A549 (cell line): ENCODE data around the gene CNTN5. TPM values are rescaled to one million over a fixed set of nuclear protein-coding genes. Genes with fewer than 3 reads are reported as not detected.

Experiments
- ATAC-seq, 2 experiments: fragments of 200-7000 bp in 1 of 2; fragments of >200 bp in 1 of 2; cut with Nextera tagmentation in 1 of 2; cut with Tn5 transposase in 1 of 2; 3 replicates each; pipeline versions ENCODE4 v1.8.0 to v1.9.1; 2018 to 2020; ENCODE audit warnings: mild to moderate bottlenecking in 1 of 2, moderate library complexity in 1 of 2
- CTCF ChIA-PET: fragments of 300-600 bp; sonication (Branson Sonifier 250); formaldehyde crosslinking; extraction: SDS; loops from one replicate; lab custom pipeline; 2021; ENCODE audit warnings: antibody characterized with exemption, inconsistent platforms; lab: Yijun Ruan, JAX
- POLR2A ChIA-PET: fragments of 350-600 bp; formaldehyde crosslinking; extraction: SDS; loops from one replicate; lab custom pipeline; 2021; ENCODE audit warnings: antibody characterized with exemption, inconsistent platforms; lab: Yijun Ruan, JAX
- DNase-seq, 2 experiments: peaks; one replicate each; pipeline versions ENCODE4 v3.0.0 to v3.0.0-alpha.2; 2011 to 2016; ENCODE audit warnings: low read depth in 1 of 2, low spot score in 1 of 2
- FAIRE-seq: peaks from 2 replicates; lab custom pipeline; 2011; peaks lifted over from hg19 to GRCh38; lab: Jason Lieb, UNC
- H3K27ac ChIP-seq, 2 experiments: fragments of >200 bp; sonication (Bioruptor Twin); formaldehyde crosslinking; 3 replicates each; pipeline ENCODE4 v1.5.1; 2016 to 2017
- H3K4me1 ChIP-seq: fragments of >200 bp; sonication (Bioruptor Twin); formaldehyde crosslinking; 3 replicates; pipeline ENCODE4 v1.6.1; 2016
- H3K4me2 ChIP-seq: fragments of >200 bp; sonication (Bioruptor Twin); formaldehyde crosslinking; 3 replicates; pipeline ENCODE4 v1.6.1; 2016
- H3K4me3 ChIP-seq: fragments of >200 bp; sonication (Bioruptor Twin); formaldehyde crosslinking; 3 replicates; pipeline ENCODE4 v1.5.1; 2016
- H3K9me3 ChIP-seq: fragments of >200 bp; sonication (Bioruptor Twin); formaldehyde crosslinking; 3 replicates; pipeline ENCODE4 v1.6.1; 2016
- BHLHE40 ChIP-seq: IDR thresholded peaks from 2 replicates; pipeline ENCODE4 v1.6.1; 2012; ENCODE audit warnings: low read depth, low read length, inconsistent platforms
- CBX2 ChIP-seq: fragments of 200-600 bp; sonication (generic); IDR thresholded peaks from 2 replicates; pipeline ENCODE4 v1.6.1; 2016; ENCODE audit warnings: low read depth, mild to moderate bottlenecking, borderline replicate concordance
- EHMT2 ChIP-seq: fragments of 200-600 bp; sonication (generic); IDR thresholded peaks from 2 replicates; pipeline ENCODE4 v1.6.1; 2016; ENCODE audit warnings: antibody characterized with exemption, low read depth, mild to moderate bottlenecking, moderate library complexity
- ESRRA ChIP-seq: fragments of 150-350 bp; IDR thresholded peaks from 2 replicates; pipeline ENCODE4 v1.6.1; 2014; ENCODE audit warnings: mild to moderate bottlenecking, low read length, borderline replicate concordance
- FOSB ChIP-seq: fragments of 250-450 bp; sonication (Bioruptor Pico); IDR thresholded peaks from 2 replicates; pipeline ENCODE4 v1.5.0; 2020; ENCODE audit warnings: mild to moderate bottlenecking, moderate library complexity
- GATA3 ChIP-seq: IDR thresholded peaks from 2 replicates; pipeline ENCODE4 v1.6.1; 2012; ENCODE audit warnings: borderline replicate concordance
- HDAC2 ChIP-seq: fragments of 200-600 bp; sonication (generic); IDR thresholded peaks from 2 replicates; pipeline ENCODE4 v1.6.1; 2016
- HOXA7 ChIP-seq: fragments of 250-450 bp; sonication (Bioruptor Pico); IDR thresholded peaks from 2 replicates; pipeline ENCODE4 v1.5.0; 2020; ENCODE audit warnings: mild to moderate bottlenecking, moderate library complexity
- JUN ChIP-seq, 2 experiments: fragments of >200 bp; sonication (Bioruptor Twin); formaldehyde crosslinking; IDR thresholded peaks; 2 replicates in 1 of 2; 3 replicates in 1 of 2; pipeline ENCODE4 v1.6.1; 2016 to 2017
- JUNB ChIP-seq: fragments of >200 bp; sonication (Bioruptor Twin); formaldehyde crosslinking; IDR thresholded peaks from 2 replicates; pipeline ENCODE4 v1.6.1; 2016
- KDM1A ChIP-seq: fragments of 200-600 bp; sonication (generic); IDR thresholded peaks from 2 replicates; pipeline ENCODE4 v1.6.1; 2016; ENCODE audit warnings: low read depth, mild to moderate bottlenecking
- KDM5A ChIP-seq: fragments of 200-600 bp; sonication (generic); IDR thresholded peaks from 2 replicates; pipeline ENCODE4 v1.6.1; 2016; ENCODE audit warnings: antibody characterized with exemption, mild to moderate bottlenecking
- MAFK ChIP-seq: fragments of 450-650 bp; IDR thresholded peaks from 2 replicates; pipeline ENCODE4 v1.6.1; 2014; ENCODE audit not compliant: partially characterized antibody
- MAZ ChIP-seq: fragments of 150-350 bp; IDR thresholded peaks from 2 replicates; pipeline ENCODE4 v1.6.1; 2014; ENCODE audit warnings: antibody characterized with exemption, low read depth, low read length, borderline replicate concordance
- MYC ChIP-seq: IDR thresholded peaks from 2 replicates; pipeline ENCODE4 v1.6.1; 2012; ENCODE audit warnings: mild to moderate bottlenecking, inconsistent platforms, low read length, improper control_type of control experiment, borderline replicate concordance
- PHF8 ChIP-seq: fragments of 200-600 bp; sonication (generic); IDR thresholded peaks from 2 replicates; pipeline ENCODE4 v1.6.1; 2016; ENCODE audit warnings: low read depth, mild to moderate bottlenecking, antibody characterized with exemption, moderate library complexity, borderline replicate concordance
- POLR2A ChIP-seq: IDR thresholded peaks from 2 replicates; pipeline ENCODE4 v1.6.1; 2012; ENCODE audit warnings: mild to moderate bottlenecking, low read length
- RFX5 ChIP-seq: fragments of 450-650 bp; IDR thresholded peaks from 2 replicates; pipeline ENCODE4 v1.7.1; 2014; ENCODE audit warnings: antibody characterized with exemption, mild to moderate bottlenecking, moderate library complexity
- RNF2 ChIP-seq: fragments of 200-600 bp; sonication (generic); IDR thresholded peaks from 2 replicates; pipeline ENCODE4 v1.6.1; 2016; ENCODE audit warnings: low read depth, mild to moderate bottlenecking, antibody characterized with exemption, moderate library complexity, borderline replicate concordance
- SMC3 ChIP-seq: fragments of >200 bp; sonication (Bioruptor Twin); formaldehyde crosslinking; IDR thresholded peaks from 3 replicates; pipeline ENCODE4 v1.6.1; 2018; ENCODE audit warnings: inconsistent platforms
- TFCP2L1 ChIP-seq: fragments of 250-450 bp; sonication (Bioruptor Pico); IDR thresholded peaks from 2 replicates; pipeline ENCODE4 v1.5.0; 2021; ENCODE audit warnings: mild to moderate bottlenecking
- ZC3H11A ChIP-seq: fragments of 450-650 bp; IDR thresholded peaks from 2 replicates; pipeline ENCODE4 v1.6.1; 2014; ENCODE audit warnings: antibody characterized with exemption, mild to moderate bottlenecking
- ZFP36 ChIP-seq: fragments of 450-650 bp; IDR thresholded peaks from 2 replicates; pipeline ENCODE4 v1.6.1; 2014; ENCODE audit warnings: borderline replicate concordance; ENCODE audit not compliant: partially characterized antibody
- WGBS: methylation state at CpG from one replicate; pipeline ENCODE4 v1.1.6; 2017; ENCODE audit errors: missing lambda C conversion rate; 5-methylcytosine and 5-hydroxymethylcytosine counted together
- polyA plus RNA-seq, 4 experiments: library from polyadenylated mRNA; depleted of rRNA in 3 of 4; stranded (reverse); fragments of >200 nt; fragmentation: RNase III in 1 of 4; extraction: RNeasy Plus Mini Kit Qiagen cat#74134 plus additional on column Dnase treatment in 1 of 4; gene quantifications; 2 replicates in 3 of 4; 3 replicates in 1 of 4; pipeline ENCODE4 v1.2.3, GENCODE V29; 2011 to 2017
- TF ChIP-seq, protein P1 (sequence below): fragments of >200 bp; sonication (Bioruptor Twin); formaldehyde crosslinking; IDR thresholded peaks from 2 replicates; pipeline ENCODE4 v1.6.1; 2016
- TF ChIP-seq, protein P2 (sequence below): fragments of 250-450 bp; sonication (Bioruptor Pico); IDR thresholded peaks from 2 replicates; pipeline ENCODE4 v1.5.0; 2021; ENCODE audit warnings: mild to moderate bottlenecking, moderate library complexity, borderline replicate concordance
- TF ChIP-seq, protein P3 (sequence below): fragments of 450-650 bp; IDR thresholded peaks from 2 replicates; pipeline ENCODE4 v1.6.1; 2014; ENCODE audit warnings: antibody characterized with exemption
- TF ChIP-seq, protein P4 (sequence below): fragments of 200-600 bp; sonication (generic); IDR thresholded peaks from 2 replicates; pipeline ENCODE4 v1.6.1; 2016; ENCODE audit warnings: antibody characterized with exemption, mild to moderate bottlenecking, moderate library complexity
- TF ChIP-seq, protein P5 (sequence below): IDR thresholded peaks from 2 replicates; pipeline ENCODE4 v1.6.1; 2012
- TF ChIP-seq, protein P6 (sequence below): IDR thresholded peaks from 2 replicates; pipeline ENCODE4 v1.6.1; 2012

CNTN5 gene
- polyA plus RNA-seq, 2 of the 4 experiments (the other 2 are of a cell fraction), result 0.08 TPM; not detected in 1

DNA sequence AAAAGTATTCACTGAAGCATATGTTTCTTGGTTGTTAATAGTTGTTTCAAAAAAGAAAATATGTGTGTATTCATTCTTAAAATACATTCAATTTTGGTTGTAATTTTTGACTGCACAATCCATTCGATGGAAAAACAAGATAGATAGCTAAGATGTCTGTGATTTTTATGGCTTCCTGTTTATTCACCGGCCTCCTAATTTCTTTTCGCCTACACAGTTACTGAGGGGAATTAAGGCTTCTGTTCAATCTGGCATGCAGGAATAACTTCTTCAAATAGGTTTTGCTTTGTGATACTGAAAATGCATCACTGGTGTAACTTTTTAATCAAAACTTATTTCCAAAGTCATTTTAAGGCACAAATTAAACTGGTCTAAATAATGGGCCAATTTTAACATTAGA, 1375.5 kb downstream of the CNTN5 start:
- no peak for FAIRE-seq
- CTCF ChIA-PET, result no interaction called here

DNA sequence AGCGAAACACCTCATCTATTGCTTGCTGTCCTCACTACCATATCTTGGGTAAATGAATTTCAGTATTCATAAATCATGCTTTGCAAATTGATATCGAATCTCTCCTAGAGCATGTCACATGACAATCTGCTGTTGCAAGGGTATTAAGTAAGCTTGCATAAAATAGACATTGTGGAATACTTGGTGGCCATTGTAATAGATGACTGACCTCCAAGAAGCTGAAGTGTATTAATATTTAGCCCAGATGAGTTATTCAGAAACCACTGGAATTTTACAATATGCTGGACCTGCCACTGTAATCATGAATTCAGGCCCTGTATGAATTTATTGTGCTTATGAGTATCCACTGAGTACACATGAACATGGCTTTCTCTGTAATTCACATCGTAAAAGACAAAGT, 1376.7 kb downstream of the CNTN5 start:
- Histone ChIP-seq H3K4me3 (no peak overlapping the region), H3K4me1 (no peaks in the 10 kb centered on the region), H3K9me3 (no peaks in the 10 kb centered on the region), H3K27ac (no peak overlapping the region), H3K4me2 (no peak overlapping the region)
- WGBS, result 19% methylated on average over 3 of the region's 3 CpGs
- POLR2A ChIA-PET, result no interaction called here
- TF ChIP-seq, protein P1, sequence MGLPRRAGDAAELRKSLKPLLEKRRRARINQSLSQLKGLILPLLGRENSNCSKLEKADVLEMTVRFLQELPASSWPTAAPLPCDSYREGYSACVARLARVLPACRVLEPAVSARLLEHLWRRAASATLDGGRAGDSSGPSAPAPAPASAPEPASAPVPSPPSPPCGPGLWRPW, result no peak
- no peak for TF ChIP-seq EHMT2
- TF ChIP-seq MAFK, result no peak
- TF ChIP-seq JUNB, result no peak
- TF ChIP-seq TFCP2L1 (CRISPR knock-in tag), result no peak
- TF ChIP-seq PHF8, result no peak
- TF ChIP-seq, protein P2, sequence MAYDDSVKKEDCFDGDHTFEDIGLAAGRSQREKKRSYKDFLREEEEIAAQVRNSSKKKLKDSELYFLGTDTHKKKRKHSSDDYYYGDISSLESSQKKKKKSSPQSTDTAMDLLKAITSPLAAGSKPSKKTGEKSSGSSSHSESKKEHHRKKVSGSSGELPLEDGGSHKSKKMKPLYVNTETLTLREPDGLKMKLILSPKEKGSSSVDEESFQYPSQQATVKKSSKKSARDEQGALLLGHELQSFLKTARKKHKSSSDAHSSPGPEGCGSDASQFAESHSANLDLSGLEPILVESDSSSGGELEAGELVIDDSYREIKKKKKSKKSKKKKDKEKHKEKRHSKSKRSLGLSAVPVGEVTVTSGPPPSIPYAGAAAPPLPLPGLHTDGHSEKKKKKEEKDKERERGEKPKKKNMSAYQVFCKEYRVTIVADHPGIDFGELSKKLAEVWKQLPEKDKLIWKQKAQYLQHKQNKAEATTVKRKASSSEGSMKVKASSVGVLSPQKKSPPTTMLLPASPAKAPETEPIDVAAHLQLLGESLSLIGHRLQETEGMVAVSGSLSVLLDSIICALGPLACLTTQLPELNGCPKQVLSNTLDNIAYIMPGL (CRISPR knock-in tag), result no peak
- TF ChIP-seq, protein P3, sequence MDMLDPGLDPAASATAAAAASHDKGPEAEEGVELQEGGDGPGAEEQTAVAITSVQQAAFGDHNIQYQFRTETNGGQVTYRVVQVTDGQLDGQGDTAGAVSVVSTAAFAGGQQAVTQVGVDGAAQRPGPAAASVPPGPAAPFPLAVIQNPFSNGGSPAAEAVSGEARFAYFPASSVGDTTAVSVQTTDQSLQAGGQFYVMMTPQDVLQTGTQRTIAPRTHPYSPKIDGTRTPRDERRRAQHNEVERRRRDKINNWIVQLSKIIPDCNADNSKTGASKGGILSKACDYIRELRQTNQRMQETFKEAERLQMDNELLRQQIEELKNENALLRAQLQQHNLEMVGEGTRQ, result no peak
- TF ChIP-seq RFX5, result no peak
- no peak for TF ChIP-seq JUN (IDR thresholded peaks at IDR 0.05)
- no peak for TF ChIP-seq POLR2A
- no peak for TF ChIP-seq MYC
- no peak for TF ChIP-seq ZC3H11A
- TF ChIP-seq ESRRA, result no peak
- ATAC-seq, result no peak
- FAIRE-seq, result no peak
- CTCF ChIA-PET, result no interaction called here
- DNase-seq, result no peak

More for the DNA sequence above, 1375.5 kb downstream of the CNTN5 start:
- no peak for ATAC-seq
- POLR2A ChIA-PET, result no interaction called here
- 45% methylated on average over 3 of the region's 3 CpGs for WGBS
- no peak for DNase-seq
- H3K4me1 ChIP-seq, result no peaks in the 10 kb centered on the region
- no peak overlapping the region for H3K4me3 ChIP-seq
- TF ChIP-seq SMC3 (no peak), KDM1A (no peak)
- TF ChIP-seq, protein P4, sequence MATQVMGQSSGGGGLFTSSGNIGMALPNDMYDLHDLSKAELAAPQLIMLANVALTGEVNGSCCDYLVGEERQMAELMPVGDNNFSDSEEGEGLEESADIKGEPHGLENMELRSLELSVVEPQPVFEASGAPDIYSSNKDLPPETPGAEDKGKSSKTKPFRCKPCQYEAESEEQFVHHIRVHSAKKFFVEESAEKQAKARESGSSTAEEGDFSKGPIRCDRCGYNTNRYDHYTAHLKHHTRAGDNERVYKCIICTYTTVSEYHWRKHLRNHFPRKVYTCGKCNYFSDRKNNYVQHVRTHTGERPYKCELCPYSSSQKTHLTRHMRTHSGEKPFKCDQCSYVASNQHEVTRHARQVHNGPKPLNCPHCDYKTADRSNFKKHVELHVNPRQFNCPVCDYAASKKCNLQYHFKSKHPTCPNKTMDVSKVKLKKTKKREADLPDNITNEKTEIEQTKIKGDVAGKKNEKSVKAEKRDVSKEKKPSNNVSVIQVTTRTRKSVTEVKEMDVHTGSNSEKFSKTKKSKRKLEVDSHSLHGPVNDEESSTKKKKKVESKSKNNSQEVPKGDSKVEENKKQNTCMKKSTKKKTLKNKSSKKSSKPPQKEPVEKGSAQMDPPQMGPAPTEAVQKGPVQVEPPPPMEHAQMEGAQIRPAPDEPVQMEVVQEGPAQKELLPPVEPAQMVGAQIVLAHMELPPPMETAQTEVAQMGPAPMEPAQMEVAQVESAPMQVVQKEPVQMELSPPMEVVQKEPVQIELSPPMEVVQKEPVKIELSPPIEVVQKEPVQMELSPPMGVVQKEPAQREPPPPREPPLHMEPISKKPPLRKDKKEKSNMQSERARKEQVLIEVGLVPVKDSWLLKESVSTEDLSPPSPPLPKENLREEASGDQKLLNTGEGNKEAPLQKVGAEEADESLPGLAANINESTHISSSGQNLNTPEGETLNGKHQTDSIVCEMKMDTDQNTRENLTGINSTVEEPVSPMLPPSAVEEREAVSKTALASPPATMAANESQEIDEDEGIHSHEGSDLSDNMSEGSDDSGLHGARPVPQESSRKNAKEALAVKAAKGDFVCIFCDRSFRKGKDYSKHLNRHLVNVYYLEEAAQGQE, result no peak
- no peaks in the 10 kb centered on the region for H3K9me3 ChIP-seq
- no peak overlapping the region for H3K4me2 ChIP-seq
- H3K27ac ChIP-seq, result no peak overlapping the region

DNA sequence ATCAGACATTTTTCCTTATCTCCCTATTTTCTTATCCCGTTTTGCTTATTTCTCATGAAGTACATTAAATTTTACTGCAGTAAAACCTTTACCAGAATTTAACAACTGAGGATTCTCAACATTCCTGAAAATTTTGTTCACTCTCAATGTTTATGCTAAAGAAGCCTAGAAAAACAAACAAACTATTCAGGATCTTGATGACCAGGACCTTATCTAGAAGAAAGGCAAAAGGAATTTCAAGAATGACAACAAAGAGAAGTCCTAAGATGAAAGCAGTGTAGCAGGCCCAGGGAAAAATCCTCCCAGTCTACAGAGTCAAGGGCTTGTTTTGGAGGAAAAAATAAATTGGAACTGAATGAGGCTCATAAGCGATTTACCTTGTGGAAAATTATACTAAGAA, 1383.1 kb downstream of the CNTN5 start:
- ChIA-PET POLR2A (no interaction called here), CTCF (no interaction called here)
- ATAC-seq (no peak), DNase-seq (no peak), FAIRE-seq (no peak)
- Histone ChIP-seq H3K27ac (no peak overlapping the region), H3K9me3 (no peaks in the 10 kb centered on the region), H3K4me2 (peak overlapping the region; percentile 14; the same call in 1 of the 3 replicates), H3K4me1 (no peaks in the 10 kb centered on the region), H3K4me3 (no peak overlapping the region)
- WGBS, result 6% methylated on average over 2 of the region's 2 CpGs
- TF ChIP-seq, protein P5, sequence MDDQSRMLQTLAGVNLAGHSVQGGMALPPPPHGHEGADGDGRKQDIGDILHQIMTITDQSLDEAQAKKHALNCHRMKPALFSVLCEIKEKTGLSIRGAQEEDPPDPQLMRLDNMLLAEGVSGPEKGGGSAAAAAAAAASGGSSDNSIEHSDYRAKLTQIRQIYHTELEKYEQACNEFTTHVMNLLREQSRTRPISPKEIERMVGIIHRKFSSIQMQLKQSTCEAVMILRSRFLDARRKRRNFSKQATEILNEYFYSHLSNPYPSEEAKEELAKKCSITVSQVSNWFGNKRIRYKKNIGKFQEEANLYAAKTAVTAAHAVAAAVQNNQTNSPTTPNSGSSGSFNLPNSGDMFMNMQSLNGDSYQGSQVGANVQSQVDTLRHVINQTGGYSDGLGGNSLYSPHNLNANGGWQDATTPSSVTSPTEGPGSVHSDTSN, result no peak
- TF ChIP-seq ESRRA (no peak), GATA3 (no peak), CBX2 (no peak), KDM1A (no peak), BHLHE40 (no peak), ZFP36 (no peak), FOSB (CRISPR knock-in tag) (no peak), HDAC2 (no peak), MAFK (no peak), HOXA7 (no peak), MYC (no peak), RNF2 (no peak), KDM5A (no peak), MAZ (no peak)
- TF ChIP-seq, protein P6, sequence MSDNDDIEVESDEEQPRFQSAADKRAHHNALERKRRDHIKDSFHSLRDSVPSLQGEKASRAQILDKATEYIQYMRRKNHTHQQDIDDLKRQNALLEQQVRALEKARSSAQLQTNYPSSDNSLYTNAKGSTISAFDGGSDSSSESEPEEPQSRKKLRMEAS, result no peak
